HepG2 (cell line): Measurements from ENCODE around the gene VSNL1. TPM values are rescaled to one million over a fixed set of nuclear protein-coding genes. Genes with fewer than 3 reads are reported as not detected.

Source experiments
- ATAC-seq: fragments of 200-7000 bp; cut with Tn5 transposase; 3 replicates; pipeline ENCODE4 v1.9.1; 2020; ENCODE audit warnings: mild to moderate bottlenecking, moderate library complexity
- BruUV-seq: library from RNA; stranded (reverse); fragments of 400-500 nt; replicated peaks from 2 replicates; lab custom pipeline; 2021; lab: Mats Ljungman, UMichigan
- CTCF ChIA-PET: fragments of 300-600 bp; formaldehyde crosslinking; extraction: SDS; loops from one replicate; lab custom pipeline; 2021; ENCODE audit warnings: low total read pairs, inconsistent platforms, low intra/inter-chr PET ratio; lab: Yijun Ruan, JAX
- POLR2A ChIA-PET: fragments of 350-600 bp; sonication (Branson Sonifier 250); formaldehyde crosslinking; loops from one replicate; lab custom pipeline; 2020; ENCODE audit warnings: antibody characterized with exemption, inconsistent platforms; lab: Yijun Ruan, JAX
- DNase-seq: peaks from one replicate; pipeline ENCODE4 v3.0.0-alpha.2; 2015; ENCODE audit warnings: low spot score
- FAIRE-seq: peaks from 3 replicates; lab custom pipeline; 2011; peaks lifted over from hg19 to GRCh38; lab: Jason Lieb, UNC
- H2AFZ ChIP-seq: one replicate; pipeline ENCODE4 v1.6.1; 2011; ENCODE audit warnings: low read length, inconsistent platforms
- H3K27ac ChIP-seq: fragments of 300-600 bp; 3 replicates; pipeline ENCODE4 v1.8.0; 2011; ENCODE audit warnings: mixed run types, mild to moderate bottlenecking, mixed read lengths, low read length, inconsistent platforms; ENCODE audit not compliant: insufficient read depth; ENCODE audit errors: extremely low read length
- H3K27me3 ChIP-seq, 2 experiments: fragments of 200-600 bp in 1 of 2; 2 replicates in 1 of 2; 3 replicates in 1 of 2; pipeline versions ENCODE4 v1.6.0 to v1.8.0; 2011; ENCODE audit warnings: low read length in 2 of 2, mild to moderate bottlenecking in 2 of 2, moderate library complexity in 2 of 2, inconsistent platforms in 1 of 2; ENCODE audit not compliant: insufficient read depth in 2 of 2, control insufficient read depth in 1 of 2
- H3K36me3 ChIP-seq, 2 experiments: fragments of 200-600 bp in 1 of 2; replicated peaks in 1 of 2; 2 replicates in 1 of 2; 3 replicates in 1 of 2; pipeline versions ENCODE4 v1.5.1 to v1.8.0; 2011; ENCODE audit warnings: low read length in 2 of 2, inconsistent platforms in 1 of 2; ENCODE audit not compliant: insufficient read depth in 2 of 2, control insufficient read depth in 1 of 2
- H3K4me1 ChIP-seq: 2 replicates; pipeline ENCODE4 v1.5.1; 2012; ENCODE audit warnings: low read length, inconsistent platforms; ENCODE audit not compliant: insufficient read depth
- H3K4me2 ChIP-seq: 2 replicates; pipeline ENCODE4 v1.6.0; 2011; ENCODE audit warnings: low read depth, low read length, inconsistent platforms
- H3K4me3 ChIP-seq, 3 experiments: fragments of 200-600 bp in 1 of 3; sonication (generic), shearing (Covaris generic) in 1 of 3; replicated peaks in 1 of 3; 2 replicates each; pipeline ENCODE4 v1.5.1; 2011 to 2016; ENCODE audit warnings: low read length in 3 of 3, inconsistent platforms in 2 of 3, low read depth in 2 of 3, mild to moderate bottlenecking in 2 of 3, control low read depth in 1 of 3, mixed read lengths in 1 of 3; ENCODE audit not compliant: insufficient read depth in 1 of 3
- H3K79me2 ChIP-seq: one replicate; pipeline ENCODE4 v1.6.1; 2011; ENCODE audit warnings: low read length, inconsistent platforms; ENCODE audit not compliant: insufficient read depth
- H3K9ac ChIP-seq: 2 replicates; pipeline ENCODE4 v1.6.0; 2011; ENCODE audit warnings: mild to moderate bottlenecking, low read depth, low read length, inconsistent platforms; ENCODE audit not compliant: insufficient read depth
- H3K9me3 ChIP-seq: 2 replicates; pipeline ENCODE4 v1.5.1; 2012; ENCODE audit warnings: mild to moderate bottlenecking, low read length
- H4K20me1 ChIP-seq: 2 replicates; pipeline ENCODE4 v1.6.0; 2011; ENCODE audit warnings: inconsistent platforms, mild to moderate bottlenecking, low read length, moderate library complexity; ENCODE audit not compliant: insufficient read depth
- BRF2 ChIP-seq: sonication (generic); formaldehyde crosslinking; IDR thresholded peaks from 2 replicates; pipeline ENCODE4 v1.8.1; 2022; ENCODE audit warnings: mild to moderate bottlenecking, missing genetic modification reagents
- E2F5 ChIP-seq: sonication (generic); formaldehyde crosslinking; conservative IDR thresholded peaks from 2 replicates; pipeline ENCODE4 v1.4.0; 2020; ENCODE audit warnings: missing genetic modification reagents
- GABPA ChIP-seq, 2 experiments: IDR thresholded peaks; 2 replicates each; pipeline ENCODE4 v1.6.1; 2011 to 2016; ENCODE audit warnings: low read depth in 2 of 2, low read length in 1 of 2, missing biosample characterization in 1 of 2, missing genetic modification characterization in 1 of 2
- NR2F1 ChIP-seq, 2 experiments: fragments of 450-650 bp in 1 of 2; formaldehyde crosslinking in 1 of 2; IDR thresholded peaks; 2 replicates each; pipeline versions ENCODE4 v1.5.0 to v1.6.1; 2016 to 2020; ENCODE audit warnings: mild to moderate bottlenecking in 1 of 2, missing compliant biosample characterization in 1 of 2, missing genetic modification reagents in 1 of 2, moderate library complexity in 1 of 2
- ZNF260 ChIP-seq: sonication (generic); formaldehyde crosslinking; IDR thresholded peaks from 2 replicates; pipeline ENCODE4 v1.4.0; 2020; ENCODE audit warnings: missing genetic modification reagents, low read depth, mild to moderate bottlenecking, borderline replicate concordance
- WGBS: methylation state at CpG from one replicate; pipeline ENCODE4 v1.1.6; 2017; ENCODE audit warnings: low lambda C conversion rate; 5-methylcytosine and 5-hydroxymethylcytosine counted together
- in situ Hi-C: cut with HindIII; loops from 2 replicates; pipeline ENCODE4 v1.10.0; 2017; ENCODE audit warnings: low pct_unique_long_range_greater_than_20kb; ENCODE audit not compliant: extremely low pct_ligation_motif_present
- intact Hi-C: fragments of 100-400 bp; cut with micrococcal nuclease; formaldehyde crosslinking; loops from one replicate; pipeline ENCODE4 v1.10.0; 2022; ENCODE audit not compliant: unreplicated experiment
- polyA plus RNA-seq, 8 experiments: library from polyadenylated mRNA; depleted of rRNA in 3 of 8; stranded (reverse) in 7 of 8; unstranded in 1 of 8; fragments of >200 nt; fragmentation: Illumina TruSeq in 4 of 8; extraction: Trizol in 4 of 8; gene quantifications; 2 replicates each; pipeline versions ENCODE4 v1.2.1 to v1.2.3, GENCODE V29; 2011 to 2016; ENCODE audit warnings: low read depth in 4 of 8, missing spikeins in 1 of 8, mixed read lengths in 1 of 8; ENCODE audit not compliant: insufficient read depth in 1 of 8
- total RNA-seq, 5 experiments: library from RNA; depleted of rRNA; stranded (reverse); fragments of >200 nt; fragmentation: Illumina TruSeq; extraction: Trizol; gene quantifications; 2 replicates each; pipeline ENCODE4 v1.2.3, GENCODE V29; 2016; ENCODE audit warnings: low read depth in 1 of 5

VSNL1 gene
- total and polyA plus RNA-seq, 2 of the 13 experiments (the other 11 are each of a cell fraction or from before 2014, with no cell fraction given), result 63.2 to 95.9 TPM

GRCh38 chr2:17664534-17664933 lies 124.0 kb downstream of the VSNL1 start:
- Histone ChIP-seq H4K20me1 (no peaks in the 10 kb centered on the region), H3K27ac (no peak overlapping the region)

More at GRCh38 chr2:17664534-17664933, 124.0 kb downstream of the VSNL1 start:
- Histone ChIP-seq H2AFZ (no peak overlapping the region), H3K9me3 (no peaks in the 10 kb centered on the region), H3K4me2 (no peak overlapping the region), H3K36me3 (peaks cover 14 to 38% of the 10 kb centered on the region in 2 experiments), H3K4me3 (no peak overlapping the region), H3K79me2 (no peaks in the 10 kb centered on the region), H3K4me1 (no peaks in the 10 kb centered on the region), H3K9ac (no peak overlapping the region), H3K27me3 (no peaks in the 10 kb centered on the region)
- BruUV-seq, result no TSS peak
- no peak for DNase-seq
- 91% methylated on average over 1 of the region's 1 CpG for WGBS
- TF ChIP-seq BRF2 (CRISPR knock-in tag), result no peak
- TF ChIP-seq NR2F1 (CRISPR knock-in tag; IDR thresholded peaks at IDR 0.05), result no peak
- TF ChIP-seq GABPA (IDR thresholded peaks at IDR 0.05; ENCODE audit: low read depth, low read length), result no peak
- TF ChIP-seq GABPA (CRISPR knock-in tag; IDR thresholded peaks at IDR 0.05; ENCODE audit: low read depth), result no peak
- TF ChIP-seq ZNF260 (CRISPR knock-in tag), result no peak
- no peak for TF ChIP-seq E2F5 (CRISPR knock-in tag)
- CTCF ChIA-PET, result no interaction called here
- intact Hi-C loops (loop anchor here (5.0 kb wide), 1 partner anchor 72 kb away; no protein-coding TSS in a partner anchor), in situ Hi-C loops (loop anchor here (10.0 to 25.0 kb wide), 2 partner anchors 352 to 890 kb away; no protein-coding TSS in a partner anchor)
- no peak for FAIRE-seq
- POLR2A ChIA-PET, result no interaction called here
- no peak for ATAC-seq
